ENCODE results near the gene TYW1B. TPM values are rescaled to one million over a fixed set of nuclear protein-coding genes. Genes with fewer than 3 reads are reported as not detected.
"Not testable (repeated sequence)": the region's sequence is repeated elsewhere in the genome, so short reads cannot be mapped to it uniquely, and the experiment has no call there.

TYW1B gene
- total and polyA plus RNA-seq, 2 donors (not counting 1 experiment from before 2014, with no cell fraction given) = 4.7 to 6.1 TPM

DNA sequence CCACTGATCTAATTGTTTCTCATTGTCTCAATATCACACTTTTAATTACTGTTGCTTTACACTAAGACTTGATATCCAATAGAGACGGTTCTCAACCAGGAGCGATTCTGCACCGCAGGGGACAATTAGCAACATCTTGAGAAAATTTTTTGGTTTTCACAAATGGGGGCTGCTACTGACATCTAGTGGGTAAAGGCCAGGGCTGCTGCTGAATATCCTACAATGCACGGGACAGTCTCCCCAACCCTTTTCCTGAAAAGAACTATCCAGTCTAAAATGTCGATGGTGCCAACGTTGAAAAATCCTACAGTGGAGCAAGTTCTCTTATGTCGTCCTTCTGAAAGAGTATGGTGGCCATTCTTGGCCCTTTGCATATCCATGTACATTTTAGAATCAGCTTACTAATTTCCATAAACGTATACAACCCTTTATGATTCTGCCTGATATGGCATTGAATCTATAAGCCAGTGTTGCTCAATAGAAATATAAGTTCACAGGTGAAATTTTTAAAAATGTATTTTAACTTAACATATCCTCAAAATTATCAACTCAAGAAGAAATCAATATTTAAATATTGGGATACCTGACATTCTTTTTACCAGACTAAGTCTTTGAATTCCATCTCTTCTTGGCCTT lies 192.6 kb downstream of the TYW1B start:
- H2AFZ ChIP-seq (ENCODE audit: low read length); H3K27ac ChIP-seq (ENCODE audit: insufficient read depth, low read length); H3K79me2 ChIP-seq (ENCODE audit: control insufficient read depth, insufficient read depth, low read length); H3K9me3 ChIP-seq (ENCODE audit: control insufficient read depth, insufficient read depth, low read depth, low read length); H3K4me2 ChIP-seq (ENCODE audit: extremely low read depth, insufficient read depth, low read length); H4K20me1 ChIP-seq (ENCODE audit: control insufficient read depth, extremely low read depth, insufficient read depth, low read length); H3K4me3 ChIP-seq (replicated peaks in 1 of 4; ENCODE audit: control extremely low read depth in 1 of 4, insufficient read depth in 1 of 4, low read depth in 3 of 4, low read length in 4 of 4); DNase-seq (ENCODE audit: low read depth in 2 of 2); H3K36me3 ChIP-seq (ENCODE audit: control insufficient read depth, insufficient read depth, low read length); H3K4me1 ChIP-seq (ENCODE audit: control insufficient read depth, extremely low read depth, insufficient read depth, low read length); H3K9ac ChIP-seq (ENCODE audit: insufficient read depth, low read length); H3K27me3 ChIP-seq (ENCODE audit: control insufficient read depth, insufficient read depth, low read length): not testable (repeated sequence)
- TF ChIP-seq CTCF (conservative IDR thresholded peaks at IDR 0.05 in 1 of 2, IDR thresholded peaks at IDR 0.05 in 1 of 2; ENCODE audit: low read depth in 1 of 2, low read length in 2 of 2) = peak; percentile 29 to 35

DNA sequence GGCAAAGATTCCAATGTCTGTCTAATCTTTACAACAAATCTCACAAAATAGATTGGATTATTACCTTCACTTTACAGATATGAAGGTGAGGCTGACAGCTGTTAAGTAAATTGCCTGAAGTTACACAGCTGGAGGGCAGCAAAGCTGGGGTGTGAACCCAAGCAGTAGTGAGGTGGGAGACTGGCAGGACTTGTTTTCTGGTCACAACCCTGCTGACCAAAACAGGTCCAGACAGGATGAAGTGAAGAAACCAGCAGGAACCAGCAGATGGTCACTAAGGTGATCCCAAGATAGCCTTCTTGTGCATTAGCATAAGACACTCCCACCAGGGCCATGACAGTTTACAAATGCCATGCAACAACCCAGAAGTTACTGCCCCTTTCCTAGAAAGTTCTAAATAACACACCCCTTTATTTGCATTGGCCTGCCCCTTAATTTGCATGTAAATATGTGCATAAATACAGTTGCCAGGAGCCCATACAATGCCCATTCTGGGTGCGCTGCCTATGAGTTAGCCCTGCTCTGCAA lies 195.2 kb downstream of the TYW1B start:
- H3K27ac ChIP-seq (ENCODE audit: insufficient read depth, low read length); H3K4me2 ChIP-seq (ENCODE audit: extremely low read depth, insufficient read depth, low read length); DNase-seq (ENCODE audit: low read depth in 2 of 2): not testable (repeated sequence)

GRCh38 chr7:72628375-72628774 lies 199.6 kb downstream of the TYW1B start:
- not testable (repeated sequence) for H4K20me1 ChIP-seq (ENCODE audit: control insufficient read depth, extremely low read depth, insufficient read depth, low read length); H3K4me3 ChIP-seq (replicated peaks in 1 of 4; ENCODE audit: control extremely low read depth in 1 of 4, insufficient read depth in 1 of 4, low read depth in 3 of 4, low read length in 4 of 4); H3K27ac ChIP-seq (ENCODE audit: insufficient read depth, low read length); H3K27me3 ChIP-seq (ENCODE audit: control insufficient read depth, insufficient read depth, low read length); H3K4me2 ChIP-seq (ENCODE audit: extremely low read depth, insufficient read depth, low read length); H3K36me3 ChIP-seq (ENCODE audit: control insufficient read depth, insufficient read depth, low read length); H3K4me1 ChIP-seq (ENCODE audit: control insufficient read depth, extremely low read depth, insufficient read depth, low read length); H2AFZ ChIP-seq (ENCODE audit: low read length); H3K9me3 ChIP-seq (ENCODE audit: control insufficient read depth, insufficient read depth, low read depth, low read length); H3K79me2 ChIP-seq (ENCODE audit: control insufficient read depth, insufficient read depth, low read length); H3K9ac ChIP-seq (ENCODE audit: insufficient read depth, low read length)
- DNase-seq (ENCODE audit: low read depth in 2 of 2) = peak in 1 of 2 donors; percentile 27

More for the DNA sequence above, 195.2 kb downstream of the TYW1B start:
- H4K20me1 ChIP-seq (ENCODE audit: control insufficient read depth, extremely low read depth, insufficient read depth, low read length); H3K36me3 ChIP-seq (ENCODE audit: control insufficient read depth, insufficient read depth, low read length); H3K4me1 ChIP-seq (ENCODE audit: control insufficient read depth, extremely low read depth, insufficient read depth, low read length); H2AFZ ChIP-seq (ENCODE audit: low read length); H3K27me3 ChIP-seq (ENCODE audit: control insufficient read depth, insufficient read depth, low read length); H3K4me3 ChIP-seq (replicated peaks in 1 of 4; ENCODE audit: control extremely low read depth in 1 of 4, insufficient read depth in 1 of 4, low read depth in 3 of 4, low read length in 4 of 4); H3K79me2 ChIP-seq (ENCODE audit: control insufficient read depth, insufficient read depth, low read length); H3K9me3 ChIP-seq (ENCODE audit: control insufficient read depth, insufficient read depth, low read depth, low read length); H3K9ac ChIP-seq (ENCODE audit: insufficient read depth, low read length): not testable (repeated sequence)

GRCh38 chr7:72626428-72627011 lies 201.5 kb downstream of the TYW1B start:
- H3K4me3 ChIP-seq (replicated peaks in 1 of 4; ENCODE audit: control extremely low read depth in 1 of 4, insufficient read depth in 1 of 4, low read depth in 3 of 4, low read length in 4 of 4); H3K9ac ChIP-seq (ENCODE audit: insufficient read depth, low read length); H3K27ac ChIP-seq (ENCODE audit: insufficient read depth, low read length); H3K9me3 ChIP-seq (ENCODE audit: control insufficient read depth, insufficient read depth, low read depth, low read length); H3K27me3 ChIP-seq (ENCODE audit: control insufficient read depth, insufficient read depth, low read length); H3K4me1 ChIP-seq (ENCODE audit: control insufficient read depth, extremely low read depth, insufficient read depth, low read length); DNase-seq (ENCODE audit: low read depth in 2 of 2); H3K36me3 ChIP-seq (ENCODE audit: control insufficient read depth, insufficient read depth, low read length); H4K20me1 ChIP-seq (ENCODE audit: control insufficient read depth, extremely low read depth, insufficient read depth, low read length); H2AFZ ChIP-seq (ENCODE audit: low read length); H3K79me2 ChIP-seq (ENCODE audit: control insufficient read depth, insufficient read depth, low read length); H3K4me2 ChIP-seq (ENCODE audit: extremely low read depth, insufficient read depth, low read length): not testable (repeated sequence)

GRCh38 chr7:72625721-72626423 lies 202.1 kb downstream of the TYW1B start:
- H3K4me3 ChIP-seq (replicated peaks in 1 of 4; ENCODE audit: control extremely low read depth in 1 of 4, insufficient read depth in 1 of 4, low read depth in 3 of 4, low read length in 4 of 4); H4K20me1 ChIP-seq (ENCODE audit: control insufficient read depth, extremely low read depth, insufficient read depth, low read length); H3K27me3 ChIP-seq (ENCODE audit: control insufficient read depth, insufficient read depth, low read length); H3K4me2 ChIP-seq (ENCODE audit: extremely low read depth, insufficient read depth, low read length); H3K9ac ChIP-seq (ENCODE audit: insufficient read depth, low read length); H3K9me3 ChIP-seq (ENCODE audit: control insufficient read depth, insufficient read depth, low read depth, low read length); H2AFZ ChIP-seq (ENCODE audit: low read length); H3K36me3 ChIP-seq (ENCODE audit: control insufficient read depth, insufficient read depth, low read length); H3K27ac ChIP-seq (ENCODE audit: insufficient read depth, low read length); H3K4me1 ChIP-seq (ENCODE audit: control insufficient read depth, extremely low read depth, insufficient read depth, low read length); H3K79me2 ChIP-seq (ENCODE audit: control insufficient read depth, insufficient read depth, low read length): not testable (repeated sequence)
- DNase-seq (ENCODE audit: low read depth in 2 of 2) = peak in 1 of 2 donors; percentile 32

Data from fibroblast of lung (primary cell).